ENCODE results near the gene ARID1B.

Gene ARID1B

DNA sequence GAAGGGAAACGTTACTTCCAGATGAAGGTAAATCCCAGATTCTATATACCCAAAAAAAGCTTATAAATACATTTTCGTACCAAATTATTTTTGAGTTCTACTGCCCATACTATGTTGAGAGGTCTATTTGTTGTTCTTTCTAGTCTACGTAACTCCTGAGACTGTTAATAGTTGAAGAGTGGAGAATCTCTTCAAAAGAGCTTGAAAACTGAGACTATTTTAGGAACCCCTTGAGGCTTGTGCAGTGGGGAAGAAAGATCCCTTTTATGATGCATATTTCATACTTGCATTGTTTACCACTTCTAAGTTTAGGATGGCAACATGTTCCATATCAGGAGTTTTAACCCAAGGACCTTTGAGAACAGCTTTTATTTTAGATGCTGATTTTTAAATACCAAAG, 301.1 kb downstream of the ARID1B start:
- H3K27ac ChIP-seq (ENCODE audit: low read length): no peak overlapping the region
- no peaks in the 10 kb centered on the region for H3F3A ChIP-seq (ENCODE audit: insufficient read depth, low read length)
- H3K9ac ChIP-seq (ENCODE audit: low read length): no peak overlapping the region
- no peak overlapping the region for H3K4me2 ChIP-seq (ENCODE audit: low read depth, low read length)
- H3K9me2 ChIP-seq (replicated peaks; ENCODE audit: insufficient read depth, low read length): no peaks in the 10 kb centered on the region
- TF ChIP-seq EZH2 (optimal IDR thresholded peaks at IDR 0.05; ENCODE audit: low read depth, low read length): no peak
- no peak for DNase-seq
- no peaks in the 10 kb centered on the region for H3K27me3 ChIP-seq (replicated peaks; ENCODE audit: insufficient read depth, low read length)
- H3K36me3 ChIP-seq (replicated peaks; ENCODE audit: insufficient read depth, low read length): no peaks in the 10 kb centered on the region
- H3K4me1 ChIP-seq (ENCODE audit: low read length): no peaks in the 10 kb centered on the region
- H3K4me3 ChIP-seq (ENCODE audit: low read length): no peak overlapping the region
- peaks cover 7% of the 10 kb centered on the region; the same call in 1 of the 2 replicates for H3K79me2 ChIP-seq (ENCODE audit: low read length)
- no peaks in the 10 kb centered on the region for H4K20me1 ChIP-seq (ENCODE audit: insufficient read depth, low read length)
- H2AFZ ChIP-seq (ENCODE audit: low read length): no peak overlapping the region
- H3K9me3 ChIP-seq (replicated peaks; ENCODE audit: insufficient read depth, low read length): no peaks in the 10 kb centered on the region

GRCh38 chr6:157079277-157079676, 302.1 kb downstream of the ARID1B start:
- no peak overlapping the region for H3K9ac ChIP-seq (ENCODE audit: low read length)
- no peaks in the 10 kb centered on the region for H3F3A ChIP-seq (ENCODE audit: insufficient read depth, low read length)
- no peak overlapping the region for H3K4me2 ChIP-seq (ENCODE audit: low read depth, low read length)
- no peaks in the 10 kb centered on the region for H3K4me1 ChIP-seq (ENCODE audit: low read length)
- no peaks in the 10 kb centered on the region for H3K27me3 ChIP-seq (replicated peaks; ENCODE audit: insufficient read depth, low read length)
- peaks cover 7% of the 10 kb centered on the region; the same call in 1 of the 2 replicates for H3K79me2 ChIP-seq (ENCODE audit: low read length)
- no peaks in the 10 kb centered on the region for H3K9me2 ChIP-seq (replicated peaks; ENCODE audit: insufficient read depth, low read length)
- DNase-seq: no peak
- no peaks in the 10 kb centered on the region for H4K20me1 ChIP-seq (ENCODE audit: insufficient read depth, low read length)
- H3K27ac ChIP-seq (ENCODE audit: low read length): no peak overlapping the region
- no peaks in the 10 kb centered on the region for H3K9me3 ChIP-seq (replicated peaks; ENCODE audit: insufficient read depth, low read length)
- no peaks in the 10 kb centered on the region for H3K36me3 ChIP-seq (replicated peaks; ENCODE audit: insufficient read depth, low read length)
- H3K4me3 ChIP-seq (ENCODE audit: low read length): no peak overlapping the region
- H2AFZ ChIP-seq (ENCODE audit: low read length): no peak overlapping the region
- TF ChIP-seq EZH2 (optimal IDR thresholded peaks at IDR 0.05; ENCODE audit: low read depth, low read length) (no peak), CTCF (IDR thresholded peaks at IDR 0.05; ENCODE audit: low read length) (no peak), EZH2phosphoT487 (IDR thresholded peaks at IDR 0.05; ENCODE audit: low read length) (no peak)

DNA sequence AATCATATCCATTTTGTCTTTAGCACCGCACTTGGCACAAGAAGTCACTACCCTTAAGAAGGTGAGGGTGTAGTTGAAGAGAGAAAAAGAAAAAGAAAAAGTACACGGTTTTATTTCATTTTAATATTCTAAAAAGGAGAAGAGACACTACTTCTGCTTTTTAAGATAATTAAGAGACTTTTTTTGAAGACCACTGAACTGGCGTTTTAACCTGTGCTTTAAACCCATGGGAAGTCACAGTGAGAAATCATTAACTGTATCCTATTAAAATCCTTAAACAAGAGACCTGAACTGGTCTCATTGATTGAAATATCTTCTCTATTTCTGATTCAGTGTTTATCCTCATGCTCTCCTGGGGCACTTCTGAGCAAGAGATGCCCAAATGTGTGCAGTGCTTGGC, 302.6 kb downstream of the ARID1B start:
- no peak for DNase-seq
- Histone ChIP-seq H3F3A (ENCODE audit: insufficient read depth, low read length) (no peaks in the 10 kb centered on the region), H3K36me3 (replicated peaks; ENCODE audit: insufficient read depth, low read length) (no peaks in the 10 kb centered on the region), H3K9me3 (replicated peaks; ENCODE audit: insufficient read depth, low read length) (no peaks in the 10 kb centered on the region), H3K79me2 (ENCODE audit: low read length) (peaks cover 7% of the 10 kb centered on the region; the same call in 1 of the 2 replicates), H3K9ac (ENCODE audit: low read length) (no peak overlapping the region), H3K4me1 (ENCODE audit: low read length) (no peaks in the 10 kb centered on the region), H3K27me3 (replicated peaks; ENCODE audit: insufficient read depth, low read length) (no peaks in the 10 kb centered on the region), H3K4me2 (ENCODE audit: low read depth, low read length) (no peak overlapping the region), H4K20me1 (ENCODE audit: insufficient read depth, low read length) (no peaks in the 10 kb centered on the region), H3K9me2 (replicated peaks; ENCODE audit: insufficient read depth, low read length) (no peaks in the 10 kb centered on the region), H3K4me3 (ENCODE audit: low read length) (no peak overlapping the region), H3K27ac (ENCODE audit: low read length) (no peak overlapping the region), H2AFZ (ENCODE audit: low read length) (no peak overlapping the region)
- TF ChIP-seq EZH2phosphoT487 (IDR thresholded peaks at IDR 0.05; ENCODE audit: low read length) (no peak), EZH2 (optimal IDR thresholded peaks at IDR 0.05; ENCODE audit: low read depth, low read length) (no peak), CTCF (IDR thresholded peaks at IDR 0.05; ENCODE audit: low read length) (no peak)

- TF ChIP-seq EZH2 (optimal IDR thresholded peaks at IDR 0.05; ENCODE audit: low read depth, low read length): no peak
- no peak for TF ChIP-seq CTCF (IDR thresholded peaks at IDR 0.05; ENCODE audit: low read length)
- no peak for TF ChIP-seq EZH2phosphoT487 (IDR thresholded peaks at IDR 0.05; ENCODE audit: low read length)
- DNase-seq: no peak
- no peak overlapping the region for H2AFZ ChIP-seq (ENCODE audit: low read length)
- no peak overlapping the region for H3K27ac ChIP-seq (ENCODE audit: low read length)
- no peaks in the 10 kb centered on the region for H3F3A ChIP-seq (ENCODE audit: insufficient read depth, low read length)
- no peaks in the 10 kb centered on the region for H3K9me3 ChIP-seq (replicated peaks; ENCODE audit: insufficient read depth, low read length)
- no peak overlapping the region for H3K4me2 ChIP-seq (ENCODE audit: low read depth, low read length)
- H3K9ac ChIP-seq (ENCODE audit: low read length): no peak overlapping the region
- no peaks in the 10 kb centered on the region for H3K27me3 ChIP-seq (replicated peaks; ENCODE audit: insufficient read depth, low read length)
- no peak overlapping the region for H3K4me3 ChIP-seq (ENCODE audit: low read length)
- H3K4me1 ChIP-seq (ENCODE audit: low read length): no peaks in the 10 kb centered on the region
- no peaks in the 10 kb centered on the region for H3K9me2 ChIP-seq (replicated peaks; ENCODE audit: insufficient read depth, low read length)
- H4K20me1 ChIP-seq (ENCODE audit: insufficient read depth, low read length): no peaks in the 10 kb centered on the region
- 0 out of 2 replicates have a peak, but pooled peaks cover 1% of the 10 kb centered on the region for H3K79me2 ChIP-seq (ENCODE audit: low read length)
- H3K36me3 ChIP-seq (replicated peaks; ENCODE audit: insufficient read depth, low read length): no peaks in the 10 kb centered on the region
Measured at GRCh38 chr6:157080986-157081391, 303.8 kb downstream of the ARID1B start.

Measured in MM.1S (cell line).